B cell (primary cell): Measurements from ENCODE around the gene TPSAB1. TPM values are rescaled to one million over a fixed set of nuclear protein-coding genes. Genes with fewer than 3 reads are reported as not detected.

Experiments used
- ATAC-seq: fragments of 200-7000 bp; cut with Tn5 transposase; one replicate; pipeline ENCODE4 v1.10.0; 2021; ENCODE audit warnings: low read depth, mild to moderate bottlenecking, moderate number of reproducible peaks, moderate library complexity
- CTCF ChIA-PET: fragments of 350-600 bp; sonication (Branson Sonifier 250); formaldehyde crosslinking; loops from one replicate; lab custom pipeline; 2021; ENCODE audit warnings: antibody characterized with exemption, inconsistent platforms; lab: Charles Lee
- POLR2A ChIA-PET: fragments of 350-600 bp; sonication (Branson Sonifier 250); formaldehyde crosslinking; loops from one replicate; lab custom pipeline; 2021; ENCODE audit warnings: antibody characterized with exemption; lab: Charles Lee
- DNase-seq: peaks from one replicate; pipeline ENCODE4 v3.0.0; 2013
- H2AFZ ChIP-seq: 2 replicates; pipeline ENCODE4 v1.6.1; 2012; ENCODE audit warnings: mild to moderate bottlenecking, low read depth, low read length; ENCODE audit not compliant: insufficient read depth, poor library complexity, severe bottlenecking
- H3K27ac ChIP-seq, 2 donors: 1 replicate in 1 of 2; 2 replicates in 1 of 2; pipeline ENCODE4 v1.5.1; 2012 to 2013; ENCODE audit warnings: low read length in 2 of 2, mild to moderate bottlenecking in 2 of 2, moderate library complexity in 1 of 2
- H3K27me3 ChIP-seq, 4 experiments: fragments of 200-600 bp in 1 of 4; sonication (generic) in 1 of 4; replicated peaks in 1 of 4; 1 replicate in 2 of 4; 2 replicates in 2 of 4; pipeline versions ENCODE4 v1.6.1 to v1.7.0; 2013 to 2016; ENCODE audit warnings: low read length in 3 of 4, mild to moderate bottlenecking in 2 of 4, mixed read lengths in 1 of 4, moderate library complexity in 1 of 4; ENCODE audit not compliant: insufficient read depth in 4 of 4, control insufficient read depth in 3 of 4; ENCODE audit errors: control extremely low read depth in 1 of 4
- H3K36me3 ChIP-seq, 2 experiments: replicated peaks in 1 of 2; 1 replicate in 1 of 2; 2 replicates in 1 of 2; pipeline versions ENCODE4 v1.6.1 to v1.7.1; 2013; ENCODE audit warnings: low read length in 1 of 2; ENCODE audit not compliant: insufficient read depth in 2 of 2, control insufficient read depth in 1 of 2; ENCODE audit errors: control extremely low read depth in 1 of 2, extremely low read depth in 1 of 2
- H3K4me1 ChIP-seq, 2 donors: fragments of 200-600 bp in 1 of 2; sonication (generic) in 1 of 2; 1 replicate in 1 of 2; 2 replicates in 1 of 2; pipeline versions ENCODE4 v1.5.1 to v1.6.1; 2013 to 2017; ENCODE audit warnings: low read length in 2 of 2; ENCODE audit not compliant: control insufficient read depth in 2 of 2, insufficient read depth in 2 of 2
- H3K4me2 ChIP-seq: replicated peaks from 2 replicates; pipeline ENCODE3; 2012; ENCODE audit warnings: mild to moderate bottlenecking, low read depth, low read length; ENCODE audit not compliant: poor library complexity, severe bottlenecking
- H3K4me3 ChIP-seq, 5 experiments: fragments of 200-600 bp in 1 of 5; sonication (generic) in 1 of 5; 1 replicate in 3 of 5; 2 replicates in 2 of 5; pipeline versions ENCODE4 v1.5.1 to v1.7.0; 2011 to 2016; ENCODE audit warnings: low read length in 4 of 5, mild to moderate bottlenecking in 4 of 5, low read depth in 2 of 5, control low read depth in 1 of 5, moderate library complexity in 1 of 5; ENCODE audit not compliant: insufficient read depth in 1 of 5; ENCODE audit errors: control extremely low read depth in 1 of 5, extremely low read depth in 1 of 5
- H3K79me2 ChIP-seq: fragments of 200-600 bp; sonication (generic); one replicate; pipeline ENCODE4 v1.6.0; 2016; ENCODE audit warnings: low read length; ENCODE audit not compliant: control insufficient read depth, insufficient read depth
- H3K9ac ChIP-seq: fragments of 200-600 bp; sonication (generic); 2 replicates; pipeline ENCODE4 v1.6.1; 2017; ENCODE audit warnings: mild to moderate bottlenecking, low read length, moderate library complexity
- H3K9me3 ChIP-seq, 3 donors: one replicate each; pipeline versions ENCODE4 v1.6.1 to v1.7.1; 2013; ENCODE audit warnings: low read length in 2 of 3; ENCODE audit not compliant: control insufficient read depth in 2 of 3, insufficient read depth in 1 of 3; ENCODE audit errors: control extremely low read depth in 1 of 3
- H4K20me1 ChIP-seq: 2 replicates; pipeline ENCODE4 v1.6.0; 2012; ENCODE audit warnings: mild to moderate bottlenecking, low read length; ENCODE audit not compliant: insufficient read depth, control insufficient read depth, poor library complexity, severe bottlenecking
- H3K27ac Mint-ChIP-seq: one replicate; pipeline ENCODE4 v1.8.0; 2021; ENCODE audit warnings: mixed read lengths
- H3K27me3 Mint-ChIP-seq: one replicate; pipeline ENCODE4 v1.8.0; 2021; ENCODE audit warnings: mixed read lengths
- H3K4me1 Mint-ChIP-seq: one replicate; pipeline ENCODE4 v1.8.0; 2021; ENCODE audit warnings: mixed read lengths
- H3K4me3 Mint-ChIP-seq: one replicate; pipeline ENCODE4 v1.8.0; 2021; ENCODE audit warnings: mixed read lengths
- H3K9me3 Mint-ChIP-seq: one replicate; pipeline ENCODE4 v1.8.0; 2022; ENCODE audit warnings: mixed read lengths; ENCODE audit not compliant: insufficient read depth
- CTCF ChIP-seq: fragments of 200-600 bp; IDR thresholded peaks from one replicate; pipeline ENCODE4 v1.8.0; 2022; ENCODE audit warnings: antibody characterized with exemption, mild to moderate bottlenecking
- EZH2 ChIP-seq: IDR thresholded peaks from 2 replicates; pipeline ENCODE4 v1.6.1; 2012; ENCODE audit warnings: borderline replicate concordance, low read depth, mild to moderate bottlenecking, moderate library complexity, low read length; ENCODE audit not compliant: insufficient read depth, poor library complexity, severe bottlenecking
- WGBS: methylation state at CpG from one replicate; pipeline ENCODE4 v1.1.5; 2013; ENCODE audit warnings: missing lambda C conversion rate; ENCODE audit not compliant: insufficient coverage; 5-methylcytosine and 5-hydroxymethylcytosine counted together
- intact Hi-C: fragments of 100-400 bp; cut with micrococcal nuclease; formaldehyde crosslinking; loops from one replicate; pipeline ENCODE4 v1.10.0; 2022
- polyA plus RNA-seq: library from polyadenylated mRNA; depleted of rRNA; stranded (reverse); fragments of >200 nt; gene quantifications from 2 replicates; pipeline ENCODE4 v1.2.3, GENCODE V29; 2012
- total RNA-seq, 2 donors: library from RNA; stranded (reverse); fragments of 120-200 nt in 1 of 2; gene quantifications; 1 replicate in 1 of 2; 2 replicates in 1 of 2; pipeline versions ENCODE4 v1.2.3 to v1.2.4, GENCODE V29; 2013 to 2022

The TPSAB1 gene
- total and polyA plus RNA-seq, 2 donors (not counting 1 experiment from before 2014, with no cell fraction given): not detected

GRCh38 chr16:1211451-1212268, 28.8 kb upstream of the TPSAB1 start:
- Mint-ChIP-seq H3K4me1 (no peaks in the 10 kb centered on the region), H3K27ac (no peak overlapping the region), H3K27me3 (no peaks in the 10 kb centered on the region), H3K9me3 (no peaks in the 10 kb centered on the region), H3K4me3 (no peak overlapping the region)
- Histone ChIP-seq H4K20me1 (no peaks in the 10 kb centered on the region), H2AFZ (no peak overlapping the region), H3K9me3 (no peaks in the 10 kb centered on the region), H3K27me3 (no peaks in the 10 kb centered on the region), H3K36me3 (no peaks in the 10 kb centered on the region), H3K4me1 (no peaks in the 10 kb centered on the region), H3K79me2 (no peaks in the 10 kb centered on the region), H3K27ac (no peak overlapping the region), H3K4me2 (no peak overlapping the region), H3K9ac (no peak overlapping the region), H3K4me3 (no peak overlapping the region)
- intact Hi-C loops: no loop called here
- 91% methylated on average over 64 of the region's 65 CpGs for WGBS
- ATAC-seq: no peak
- TF ChIP-seq CTCF (no peak), EZH2 (no peak)
- DNase-seq: no peak
- POLR2A ChIA-PET: no interaction called here
- CTCF ChIA-PET: interaction anchor here (0.5 kb wide), 1 partner anchor 1662 kb away, joined by 4 read pairs; no protein-coding TSS in a partner anchor

GRCh38 chr16:1212616-1213194, 27.8 kb upstream of the TPSAB1 start:
- no peak for ATAC-seq
- POLR2A ChIA-PET: no interaction called here
- intact Hi-C loops: no loop called here
- no peak overlapping the region for H3K4me2 ChIP-seq
- no peak for TF ChIP-seq CTCF
- no peak for TF ChIP-seq EZH2
- Mint-ChIP-seq H3K4me3 (no peak overlapping the region), H3K27me3 (no peaks in the 10 kb centered on the region), H3K4me1 (no peaks in the 10 kb centered on the region), H3K27ac (no peak overlapping the region), H3K9me3 (no peaks in the 10 kb centered on the region)
- no peaks in the 10 kb centered on the region for H3K9me3 ChIP-seq
- no peak overlapping the region for H3K4me3 ChIP-seq
- H3K27me3 ChIP-seq: no peaks in the 10 kb centered on the region
- no peak overlapping the region for H2AFZ ChIP-seq
- H4K20me1 ChIP-seq: no peaks in the 10 kb centered on the region
- 92% methylated on average over 40 of the region's 40 CpGs for WGBS
- CTCF ChIA-PET: no interaction called here
- H3K36me3 ChIP-seq: no peaks in the 10 kb centered on the region
- H3K27ac ChIP-seq: no peak overlapping the region
- no peaks in the 10 kb centered on the region for H3K4me1 ChIP-seq
- no peak overlapping the region for H3K9ac ChIP-seq
- DNase-seq: no peak
- no peaks in the 10 kb centered on the region for H3K79me2 ChIP-seq
